Activated gamma-delta T cell treated with Interleukin-2 at 50 U/mL for 16 hours (primary cell): Measurements from ENCODE around the gene ITPKB.

Experiments
- DNase-seq: peaks from one replicate; pipeline ENCODE4 v3.0.0-alpha.2; 2020

The ITPKB gene

DNA sequence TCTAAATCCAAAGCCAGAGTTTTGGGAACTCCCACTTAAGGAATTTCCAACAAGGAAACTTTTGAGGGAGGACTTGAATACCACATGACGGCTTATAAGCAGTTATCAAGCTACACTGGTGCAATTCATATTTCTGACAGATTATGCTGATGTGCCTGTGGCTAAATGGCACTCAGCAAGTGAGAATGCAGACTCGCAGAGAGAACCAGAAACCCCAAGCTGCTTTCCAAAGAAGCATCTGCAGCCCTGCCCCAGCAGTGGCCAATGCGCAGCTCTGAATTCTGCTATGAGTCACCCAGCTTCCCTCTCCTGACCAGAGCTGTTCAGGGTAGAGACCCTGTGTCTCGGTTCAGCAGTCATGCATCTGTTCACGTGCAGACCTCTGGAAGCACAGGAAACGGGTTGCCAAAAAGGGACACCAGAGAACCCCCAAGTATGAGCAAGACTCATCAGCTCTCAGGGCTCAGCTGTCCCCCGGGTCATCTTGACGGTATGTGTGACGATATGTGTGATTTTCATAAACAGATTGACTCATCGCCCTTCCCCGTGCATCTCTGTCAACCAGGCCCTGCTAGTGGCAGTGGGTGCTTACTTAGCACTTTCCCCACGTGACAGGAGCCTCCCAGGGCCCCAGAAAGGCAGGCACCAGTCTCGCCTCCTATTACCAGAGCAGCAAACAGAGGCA, 76.3 kb downstream of the ITPKB start:
- DNase-seq: peak; percentile 85

DNA sequence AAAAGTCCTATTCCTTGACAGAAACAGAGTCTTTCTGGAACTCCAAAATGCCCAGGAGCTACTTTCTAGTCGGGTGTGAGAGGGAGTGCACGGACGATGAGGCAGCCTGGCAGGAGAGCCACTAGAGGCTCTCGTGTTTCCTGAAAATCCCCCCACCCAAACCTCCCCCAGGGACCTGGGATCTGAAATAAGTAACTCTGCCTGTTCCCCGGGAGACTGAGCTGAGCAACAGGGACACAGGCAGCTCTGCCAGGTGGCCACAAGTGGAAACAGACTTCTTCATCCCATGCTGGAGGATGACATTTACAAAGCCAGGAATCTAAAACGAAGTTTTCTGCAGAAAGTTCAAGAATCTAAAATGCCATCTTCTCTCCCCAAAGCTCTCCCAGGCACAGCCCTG, 77.1 kb downstream of the ITPKB start:
- no peak for DNase-seq

DNA sequence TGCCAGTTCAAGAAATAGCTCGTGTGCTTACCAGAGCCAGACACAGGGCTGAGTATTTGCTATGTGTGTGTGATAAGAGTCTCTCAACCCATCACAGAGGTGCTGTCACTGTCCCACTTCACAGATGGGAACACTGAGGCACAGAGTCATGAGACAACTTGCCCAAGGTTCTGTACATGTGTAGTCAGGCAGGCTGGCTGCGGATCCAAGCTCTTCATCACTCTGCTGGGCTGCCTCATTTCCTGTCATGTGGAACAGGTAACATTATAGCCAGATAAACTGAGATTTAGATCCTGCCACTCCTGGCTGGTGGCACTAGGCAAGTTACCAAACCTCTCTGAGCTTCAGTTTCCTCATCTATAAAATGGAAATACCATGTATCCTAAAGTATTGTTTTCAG, 77.8 kb downstream of the ITPKB start:
- DNase-seq: no peak

DNA sequence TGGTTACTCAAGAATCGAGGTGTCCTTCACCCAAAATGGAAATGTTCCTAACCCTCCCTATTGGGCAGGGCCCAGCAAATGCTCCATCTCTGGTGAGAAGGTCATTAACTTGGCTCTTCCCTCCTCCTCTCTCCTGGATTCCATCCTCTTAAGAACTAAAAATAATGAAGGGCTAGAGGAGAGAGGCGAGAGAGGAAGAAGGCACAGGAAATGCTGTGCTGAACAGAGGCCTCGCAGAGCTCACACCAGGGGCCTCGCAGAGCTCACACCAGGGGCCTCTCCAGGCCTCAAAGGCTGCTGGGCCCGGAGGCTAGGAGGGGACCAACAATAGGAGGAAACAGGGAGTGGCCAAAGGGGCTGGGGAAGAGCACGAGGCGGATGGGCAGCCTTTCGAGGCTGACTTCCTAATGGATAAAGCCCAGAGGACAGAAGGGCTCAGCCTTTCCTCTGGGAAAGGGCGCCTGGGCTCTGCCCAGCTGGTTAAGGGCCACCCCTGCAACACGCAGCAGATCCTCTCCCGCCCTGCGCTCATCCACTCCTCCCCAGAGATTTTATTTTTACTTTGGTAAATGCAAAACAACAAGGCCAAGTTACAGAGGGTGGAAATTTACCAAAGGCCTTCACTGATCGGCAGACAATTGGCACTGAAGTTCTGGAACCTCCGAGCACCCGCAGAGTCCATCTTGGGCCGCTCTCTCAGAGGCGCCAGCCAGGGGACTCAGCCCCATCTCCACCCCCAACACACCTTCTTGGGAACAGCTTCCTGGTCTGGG, 78.5 kb downstream of the ITPKB start:
- DNase-seq: no peak

DNA sequence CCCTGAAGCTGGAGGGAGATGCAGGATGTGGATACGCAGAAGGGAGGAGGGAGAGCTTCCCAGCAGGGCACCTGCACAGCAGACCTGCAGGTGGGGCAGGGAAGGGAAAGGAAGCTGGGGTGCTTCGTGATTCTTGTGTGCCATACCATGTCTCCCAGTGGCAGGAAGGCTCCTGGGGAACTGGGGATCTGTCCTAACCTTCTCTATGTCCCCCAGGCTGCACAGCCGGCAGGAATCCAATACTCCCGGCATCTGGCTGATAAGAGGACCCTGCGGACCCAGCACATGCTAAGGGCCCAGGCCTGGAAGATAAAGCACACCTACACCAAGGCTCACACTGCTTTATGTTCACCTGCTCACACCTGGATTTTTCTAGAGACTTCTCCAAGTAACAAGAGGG, 79.4 kb downstream of the ITPKB start:
- DNase-seq: no peak

DNA sequence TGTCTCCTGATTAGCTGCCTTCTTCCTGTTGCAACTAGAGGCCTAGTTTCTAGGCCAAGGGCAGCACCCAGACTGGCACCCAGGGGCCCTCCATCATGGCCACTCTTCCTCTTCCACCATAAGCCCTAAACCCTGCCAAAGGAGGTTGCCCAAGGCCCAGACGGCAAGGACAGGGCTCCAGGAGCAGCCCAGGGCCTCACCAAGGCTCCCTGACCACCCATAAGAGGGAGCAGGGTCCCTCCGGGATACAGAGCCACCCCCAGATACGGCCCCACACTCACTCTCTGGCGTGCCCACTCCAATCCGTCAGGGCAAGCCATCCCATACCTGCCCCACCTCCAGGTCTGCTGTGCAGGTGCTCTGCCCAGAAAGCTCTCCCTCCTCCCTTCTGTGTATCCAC, 79.9 kb downstream of the ITPKB start:
- DNase-seq: no peak

DNA sequence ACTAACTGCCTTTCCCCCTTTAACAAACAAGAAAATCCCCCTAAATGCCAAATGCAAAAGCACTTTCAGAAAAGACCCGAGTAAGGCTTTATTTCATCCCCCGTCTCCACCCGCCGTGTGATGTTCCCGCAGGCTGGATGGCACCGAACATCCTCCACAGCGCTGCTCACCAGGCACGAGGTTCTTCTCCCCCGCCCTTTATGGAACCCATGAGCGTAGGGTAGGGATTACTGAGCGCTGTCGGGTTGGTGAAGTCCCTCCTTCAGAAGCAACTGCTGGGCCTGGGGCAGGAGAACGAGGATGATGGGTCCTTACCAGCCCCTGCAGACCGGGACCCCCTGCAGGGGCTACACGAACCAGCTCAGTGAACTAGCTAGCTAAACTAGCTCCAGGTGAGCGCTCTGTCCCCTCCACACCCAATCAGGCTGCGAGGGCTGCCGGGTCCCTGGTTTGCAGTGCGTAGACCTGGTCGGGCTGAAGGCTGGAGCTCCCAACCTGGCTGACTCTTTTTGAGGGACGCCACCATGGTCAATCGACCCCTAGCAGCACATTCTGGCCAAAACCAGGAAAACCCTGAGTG, 80.4 kb downstream of the ITPKB start:
- no peak for DNase-seq

DNA sequence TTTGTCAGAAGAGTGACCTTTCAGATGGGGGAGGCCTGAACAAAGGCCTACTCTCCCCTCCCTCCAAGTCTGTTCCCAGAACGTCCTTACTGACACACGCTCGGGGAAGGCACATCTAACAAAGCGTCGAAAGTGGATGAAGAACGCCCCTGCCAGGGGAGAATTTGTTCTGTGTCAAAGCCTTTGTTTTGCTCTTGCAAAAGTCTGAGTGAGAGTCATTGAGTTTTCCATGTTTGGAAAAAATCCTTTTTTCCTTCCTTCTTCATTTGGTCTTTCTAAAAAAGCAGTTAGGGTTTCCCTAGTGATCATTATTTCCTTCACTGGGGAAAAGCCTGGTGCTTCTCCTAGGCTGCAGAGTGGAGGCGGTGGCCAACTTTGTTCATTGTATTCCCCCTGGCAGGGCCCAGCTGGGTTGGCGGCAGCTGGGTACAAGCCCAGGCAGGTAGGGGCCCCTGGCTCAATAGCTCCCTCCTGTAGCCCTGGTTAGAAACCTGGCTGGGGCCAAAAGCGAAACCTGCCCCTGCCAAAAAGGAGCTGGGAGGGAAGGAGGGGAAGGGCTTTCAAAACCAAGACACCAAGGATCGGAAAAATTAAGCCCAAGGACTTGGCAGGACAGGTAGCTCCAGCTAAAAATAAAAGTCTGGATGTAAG, 81.1 kb downstream of the ITPKB start:
- no peak for DNase-seq

DNA sequence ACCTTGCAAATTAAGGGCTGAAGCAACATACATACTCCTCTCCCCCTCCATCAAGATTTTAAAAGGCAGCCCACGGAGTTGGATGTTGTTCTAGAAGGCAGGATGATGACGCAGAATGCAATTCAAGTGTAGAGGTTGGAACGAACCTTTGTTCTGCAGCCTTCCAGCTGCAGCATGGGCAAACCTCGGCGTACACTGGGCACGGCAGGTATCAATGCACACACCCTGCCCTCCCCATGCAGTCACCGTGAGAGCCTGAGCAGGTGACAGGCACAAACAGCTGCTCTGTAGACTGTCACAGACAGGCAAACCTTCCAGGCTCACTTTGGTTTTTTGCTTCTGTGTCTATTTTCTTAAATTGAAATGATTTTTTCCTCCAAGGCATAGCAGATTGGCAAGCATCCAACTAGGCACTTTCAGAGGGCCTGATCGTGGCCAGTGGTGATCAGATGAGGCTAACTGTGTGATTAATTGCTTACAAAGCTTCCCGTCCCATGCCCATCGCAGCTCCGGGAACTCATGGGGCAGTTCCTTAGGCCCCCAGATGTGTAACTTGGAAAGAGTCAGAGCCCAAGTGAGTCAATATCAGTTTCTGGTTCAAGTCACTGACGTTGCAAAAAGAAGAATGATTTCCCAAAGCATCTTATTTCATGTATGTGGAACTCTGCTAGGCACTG, 82.3 kb downstream of the ITPKB start:
- DNase-seq: no peak

DNA sequence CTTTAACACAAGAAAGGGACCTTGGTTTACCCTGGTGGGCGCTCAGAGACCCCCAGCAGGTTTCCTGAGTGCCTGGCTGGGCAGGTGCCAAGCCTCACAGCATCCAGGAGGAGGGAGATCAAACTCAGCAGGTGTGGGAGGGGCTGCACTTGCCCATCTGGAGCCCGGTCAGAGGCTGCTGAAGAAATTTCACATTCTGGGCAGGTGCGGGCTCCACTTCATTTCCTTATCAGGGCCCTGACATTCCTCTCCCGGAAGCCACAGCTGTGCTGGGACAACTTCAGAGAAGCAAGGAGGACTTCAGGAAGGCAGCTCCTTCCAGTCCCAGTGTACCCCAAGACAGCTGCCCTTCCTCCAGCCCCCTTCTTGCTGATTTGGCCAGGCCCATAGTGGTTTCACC, 82.9 kb downstream of the ITPKB start:
- no peak for DNase-seq

DNA sequence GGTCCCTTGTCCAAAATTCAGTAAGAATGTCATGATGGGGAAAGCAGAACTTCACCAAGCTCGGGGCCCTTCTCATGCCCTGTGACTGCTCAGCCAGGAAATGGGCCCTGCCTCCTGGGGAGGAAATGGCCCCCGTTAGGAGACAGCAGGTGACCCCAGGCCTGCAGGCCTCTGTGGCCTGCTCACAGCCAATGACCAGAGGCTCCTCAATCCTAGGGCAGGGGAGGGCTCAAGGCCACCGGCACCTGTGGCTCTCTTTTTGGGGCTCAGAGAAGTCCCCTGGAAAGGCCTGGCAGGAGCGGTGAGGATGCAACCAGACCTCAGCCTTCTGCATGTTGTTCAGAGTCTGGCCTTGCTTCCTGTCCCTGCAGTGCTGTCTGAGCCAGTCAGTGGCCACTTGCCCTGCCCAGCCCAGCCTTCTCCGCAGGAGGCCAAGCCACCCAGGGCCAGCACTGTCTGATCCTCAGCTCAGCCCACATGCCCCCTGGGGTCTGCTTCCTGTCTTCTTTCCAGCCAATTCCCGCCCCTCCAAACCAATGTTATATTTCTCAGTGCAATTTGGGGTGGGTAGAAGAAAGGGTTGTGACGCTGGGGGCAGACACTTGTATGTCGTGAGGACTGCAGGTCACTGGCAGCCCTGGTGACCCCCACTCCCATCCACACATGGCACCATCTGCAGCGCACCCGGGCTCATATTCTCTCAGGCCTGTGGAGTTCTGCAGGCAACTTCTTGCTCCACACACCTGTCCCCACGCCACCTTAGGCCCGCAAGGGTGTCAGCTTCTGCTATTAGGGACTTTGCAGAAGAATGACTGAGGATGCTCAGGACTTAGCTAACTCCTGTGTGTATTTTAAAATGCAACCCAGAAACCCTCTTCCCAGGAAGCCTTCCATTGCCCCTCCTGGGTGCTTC, 83.6 kb downstream of the ITPKB start:
- DNase-seq: no peak

DNA sequence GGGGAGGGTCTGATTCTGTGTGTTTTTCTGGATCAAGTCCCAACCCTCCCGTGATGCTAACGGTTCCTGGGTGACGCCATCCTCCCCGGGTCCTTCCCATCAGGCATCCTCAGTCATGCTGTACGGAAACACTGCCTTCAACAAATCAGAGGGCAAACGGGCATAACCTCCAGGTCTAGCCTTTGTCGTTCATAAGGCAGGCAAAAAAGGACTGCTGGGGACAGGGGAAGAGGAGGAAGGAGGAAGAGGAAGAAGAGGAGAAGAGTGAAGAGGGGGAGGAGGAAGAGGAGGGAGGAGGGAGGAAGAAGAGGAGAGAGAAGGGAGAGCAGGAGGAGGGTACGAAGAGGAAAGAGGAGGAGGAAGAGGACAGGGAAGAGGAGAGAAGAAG, 84.4 kb downstream of the ITPKB start:
- DNase-seq: no peak

DNA sequence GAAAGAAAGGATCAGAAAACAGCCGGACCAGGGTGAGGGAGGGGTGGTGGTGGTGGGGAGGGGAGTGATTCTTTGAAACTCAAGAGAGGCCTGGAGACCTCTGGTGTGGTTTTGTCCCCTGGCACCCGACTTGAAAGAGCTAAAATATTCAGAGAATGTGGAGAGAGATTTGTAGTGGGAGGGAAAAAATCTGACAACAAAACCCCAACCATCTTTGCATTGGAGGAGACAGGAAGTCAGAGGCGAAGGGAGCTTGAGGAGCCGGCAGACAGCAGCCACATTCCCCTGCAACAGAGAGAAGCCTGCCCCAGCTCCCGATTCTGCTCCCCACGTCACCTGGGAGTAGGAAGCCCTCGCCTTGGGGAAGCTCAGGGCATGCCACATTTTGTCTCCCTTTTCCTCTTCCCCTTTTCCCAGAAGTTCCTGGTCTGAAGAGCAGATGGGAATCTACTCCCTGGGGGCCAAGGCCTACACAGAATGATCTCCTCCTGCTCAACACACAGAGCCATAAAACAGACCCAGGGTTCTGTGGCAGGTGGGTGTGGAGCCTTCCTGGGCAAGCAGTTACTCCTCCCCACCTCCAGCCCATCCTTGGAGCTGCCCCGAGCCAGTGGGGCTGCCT, 84.9 kb downstream of the ITPKB start:
- DNase-seq: no peak

DNA sequence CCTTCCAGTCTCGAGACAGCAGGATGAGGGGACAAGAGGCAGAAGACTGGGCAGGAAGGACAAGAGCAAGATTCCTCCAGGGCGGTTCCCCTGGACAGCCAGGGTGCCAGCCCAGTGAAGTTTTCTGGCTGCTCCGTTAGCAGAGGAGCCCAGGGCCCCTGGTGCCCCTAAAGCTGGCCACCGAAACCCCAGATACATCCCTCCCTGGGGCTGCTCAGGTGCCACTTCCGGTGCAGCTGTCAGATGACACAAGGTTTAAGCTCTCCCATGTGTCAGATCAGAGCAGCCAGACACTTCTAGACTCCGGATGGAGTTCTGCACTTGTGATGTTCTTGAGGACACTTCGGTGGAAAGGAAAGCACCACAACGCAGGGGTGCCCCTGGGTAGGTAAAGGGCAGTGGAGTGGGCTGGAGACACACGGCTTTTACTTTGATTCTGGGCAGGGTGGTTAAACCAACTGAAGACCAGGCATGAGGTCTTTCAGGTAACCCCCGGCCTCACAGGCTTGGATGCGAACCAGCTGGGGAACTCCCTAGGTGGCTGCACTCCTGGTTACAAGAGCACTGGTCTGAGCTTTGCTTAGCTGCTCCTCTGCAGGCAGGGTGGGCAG, 85.7 kb downstream of the ITPKB start:
- peak; percentile 72 for DNase-seq

DNA sequence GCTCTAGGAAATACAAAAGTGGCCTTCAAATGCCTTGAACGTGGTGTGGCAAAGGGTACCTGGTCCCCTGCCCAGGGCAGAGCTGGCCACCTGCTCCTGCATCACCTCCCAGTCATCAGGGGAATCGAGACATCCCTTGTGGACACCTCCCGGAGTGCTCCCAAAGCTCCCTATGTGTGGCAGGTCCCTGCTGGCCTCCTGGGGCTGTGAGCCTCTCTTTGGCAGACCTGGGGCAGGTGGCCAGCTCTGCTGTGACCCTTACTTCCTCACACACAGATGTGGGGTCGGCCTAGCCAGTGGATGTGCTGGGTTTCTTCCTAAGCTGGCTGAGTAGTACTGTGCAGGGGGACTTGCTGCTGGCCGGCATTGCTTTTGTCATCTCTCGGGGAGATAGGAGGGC, 86.5 kb downstream of the ITPKB start:
- DNase-seq: no peak

DNA sequence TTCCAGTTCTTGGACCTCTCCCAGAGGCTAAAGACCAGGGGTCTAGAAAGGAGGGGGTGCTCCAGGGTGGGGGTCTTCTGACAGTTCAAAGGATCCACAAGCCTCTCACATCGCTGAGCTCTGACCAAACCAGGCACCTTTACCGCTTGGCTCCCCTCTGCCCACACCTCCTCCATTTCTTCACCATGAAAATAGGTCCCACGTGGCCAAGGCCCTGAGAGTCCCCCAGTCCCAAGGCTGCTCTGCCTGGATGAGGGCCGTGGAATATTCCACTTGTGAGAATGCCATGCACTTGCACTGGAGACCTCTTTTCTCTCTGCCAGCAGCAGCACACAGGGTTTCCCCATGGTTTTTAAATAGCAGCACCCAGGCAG, 87.4 kb downstream of the ITPKB start:
- DNase-seq: no peak

DNA sequence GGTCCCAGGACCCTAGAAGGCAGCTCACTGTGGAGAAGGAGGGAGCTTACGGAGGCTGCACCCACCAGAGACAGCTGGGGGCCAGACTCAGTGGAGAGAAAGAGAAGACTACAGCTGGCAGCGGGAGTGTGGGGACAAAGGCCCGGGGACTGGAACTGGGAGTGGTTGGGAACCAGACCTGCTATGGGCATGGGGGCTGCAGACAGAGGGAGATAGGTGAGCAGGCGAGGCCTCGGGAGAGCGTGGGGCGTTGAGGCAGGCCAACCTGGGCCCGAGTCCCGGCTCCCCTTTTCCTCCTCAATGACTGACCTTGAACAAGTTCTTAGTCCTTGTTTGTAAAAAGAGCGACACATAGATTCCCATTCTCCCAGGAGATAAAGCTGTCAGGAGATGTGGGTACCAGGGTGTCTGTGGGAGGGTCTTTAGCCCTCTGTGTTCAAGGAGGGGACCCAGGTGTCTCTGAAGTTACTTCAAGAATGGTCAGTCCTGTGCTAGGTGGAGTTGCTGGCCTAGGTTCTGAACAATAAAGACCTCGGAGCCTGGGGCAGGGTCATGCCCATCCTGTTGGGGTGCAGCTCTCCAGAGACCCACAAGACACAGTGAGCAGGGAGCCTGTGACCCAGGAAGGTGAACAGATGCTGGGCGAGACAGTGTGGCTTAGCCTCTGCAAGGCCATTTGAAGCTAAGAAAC, 87.9 kb downstream of the ITPKB start:
- no peak for DNase-seq

DNA sequence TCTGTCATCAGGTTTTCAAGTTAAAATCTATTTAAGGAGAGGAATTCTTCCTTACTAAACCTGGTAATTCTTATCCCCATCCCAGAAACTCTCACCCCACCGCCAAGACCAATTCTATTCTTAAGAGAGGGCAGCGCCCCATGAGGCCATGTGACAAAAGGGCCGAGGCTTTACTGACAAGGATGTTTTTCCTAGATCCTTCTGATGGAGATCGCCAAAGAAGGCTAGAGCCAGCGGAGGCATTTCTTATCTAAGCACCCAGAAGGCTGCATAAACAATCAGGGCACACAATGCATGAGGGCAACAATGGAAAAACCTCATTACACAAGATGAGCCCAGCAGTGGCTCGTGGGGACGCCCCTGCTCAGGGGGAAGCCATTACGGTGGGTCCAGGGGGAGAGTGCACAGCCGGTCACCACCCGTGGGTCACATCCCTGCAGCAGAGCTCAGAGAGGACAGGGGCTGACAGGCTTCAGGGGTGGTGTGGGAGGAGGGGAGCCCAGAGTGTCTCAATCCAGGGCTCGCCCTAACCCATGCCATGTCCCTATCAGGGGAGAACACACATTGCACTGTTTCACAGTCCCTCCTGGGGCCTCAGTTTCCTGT, 88.7 kb downstream of the ITPKB start:
- no peak for DNase-seq

DNA sequence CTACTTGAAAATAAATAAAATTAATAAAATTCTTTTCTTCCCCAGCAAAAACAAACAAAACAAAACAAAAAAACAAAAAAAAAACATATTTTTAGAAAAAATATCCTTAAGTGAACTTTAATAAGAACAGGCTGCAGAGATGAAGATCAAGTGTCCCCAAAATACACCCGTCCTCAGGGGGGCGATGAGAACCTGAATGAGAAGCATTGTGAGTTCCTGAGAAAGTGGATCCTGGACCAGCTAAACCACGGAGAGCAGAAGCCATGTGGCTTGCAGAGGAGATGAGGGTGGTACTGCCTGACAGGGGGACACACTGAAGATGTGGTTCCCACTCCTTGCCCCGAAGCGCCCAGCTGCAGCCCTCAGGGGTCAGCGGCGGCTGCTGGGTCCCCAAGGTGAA, 89.3 kb downstream of the ITPKB start:
- peak; percentile 39 for DNase-seq

DNA sequence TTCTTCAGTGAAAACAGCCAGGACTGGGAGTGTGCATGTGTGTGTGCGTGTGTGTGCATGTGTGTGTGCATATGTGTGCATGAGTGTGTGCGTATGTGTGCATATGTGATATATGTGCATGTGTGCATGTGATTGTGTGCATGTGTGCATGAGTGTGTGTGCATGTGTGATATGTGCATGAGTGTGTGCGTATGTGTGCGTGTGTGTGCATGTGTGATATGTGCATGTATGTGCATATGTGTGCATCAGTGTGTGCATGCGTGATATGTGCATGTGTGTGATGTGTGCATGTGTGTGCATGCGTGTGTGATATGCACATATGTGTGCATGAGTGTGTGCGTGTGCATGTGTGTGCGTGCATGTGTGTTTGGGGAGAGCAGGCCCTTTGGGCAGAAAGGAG, 89.8 kb downstream of the ITPKB start:
- no peak for DNase-seq
